ENCODE measurements around the gene KCNH5. TPM values are rescaled to one million over a fixed set of nuclear protein-coding genes. Genes with fewer than 3 reads are reported as not detected.

The KCNH5 gene
- total RNA-seq, 1 experiment from 2014 or later: 1.4 TPM

- TF ChIP-seq SOX15 (CRISPR knock-in tag; IDR thresholded peaks at IDR 0.05) (no peak), PREB (CRISPR knock-in tag; IDR thresholded peaks at IDR 0.05; ENCODE audit: borderline replicate concordance) (no peak), TEAD4 (CRISPR knock-in tag; IDR thresholded peaks at IDR 0.05) (no peak), SMAD3 (CRISPR knock-in tag; IDR thresholded peaks at IDR 0.05; ENCODE audit: borderline replicate concordance) (no peak), RELA (CRISPR knock-in tag; IDR thresholded peaks at IDR 0.05; ENCODE audit: borderline replicate concordance) (no peak), MXD4 (CRISPR knock-in tag; IDR thresholded peaks at IDR 0.05; ENCODE audit: borderline replicate concordance) (no peak), IRF1 (CRISPR knock-in tag; IDR thresholded peaks at IDR 0.05) (no peak), TP53 (CRISPR knock-in tag; IDR thresholded peaks at IDR 0.05) (no peak), ZNF138 (CRISPR knock-in tag; conservative IDR thresholded peaks at IDR 0.05) (no peak), MAX (CRISPR knock-in tag; IDR thresholded peaks at IDR 0.05) (no peak), AR (CRISPR knock-in tag; IDR thresholded peaks at IDR 0.05) (no peak), ZNF317 (CRISPR knock-in tag; IDR thresholded peaks at IDR 0.05; ENCODE audit: borderline replicate concordance, low read depth) (no peak), MYBL2 (CRISPR knock-in tag; IDR thresholded peaks at IDR 0.05) (no peak), PRRX2 (CRISPR knock-in tag; IDR thresholded peaks at IDR 0.05) (no peak), ZNF423 (CRISPR knock-in tag; IDR thresholded peaks at IDR 0.05) (no peak), ZNF671 (CRISPR knock-in tag; IDR thresholded peaks at IDR 0.05) (no peak), HMGXB4 (CRISPR knock-in tag; IDR thresholded peaks at IDR 0.05) (no peak)
- TF ChIP-seq, protein P1, sequence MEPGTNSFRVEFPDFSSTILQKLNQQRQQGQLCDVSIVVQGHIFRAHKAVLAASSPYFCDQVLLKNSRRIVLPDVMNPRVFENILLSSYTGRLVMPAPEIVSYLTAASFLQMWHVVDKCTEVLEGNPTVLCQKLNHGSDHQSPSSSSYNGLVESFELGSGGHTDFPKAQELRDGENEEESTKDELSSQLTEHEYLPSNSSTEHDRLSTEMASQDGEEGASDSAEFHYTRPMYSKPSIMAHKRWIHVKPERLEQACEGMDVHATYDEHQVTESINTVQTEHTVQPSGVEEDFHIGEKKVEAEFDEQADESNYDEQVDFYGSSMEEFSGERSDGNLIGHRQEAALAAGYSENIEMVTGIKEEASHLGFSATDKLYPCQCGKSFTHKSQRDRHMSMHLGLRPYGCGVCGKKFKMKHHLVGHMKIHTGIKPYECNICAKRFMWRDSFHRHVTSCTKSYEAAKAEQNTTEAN (CRISPR knock-in tag; IDR thresholded peaks at IDR 0.05): no peak
- TF ChIP-seq, protein P2, sequence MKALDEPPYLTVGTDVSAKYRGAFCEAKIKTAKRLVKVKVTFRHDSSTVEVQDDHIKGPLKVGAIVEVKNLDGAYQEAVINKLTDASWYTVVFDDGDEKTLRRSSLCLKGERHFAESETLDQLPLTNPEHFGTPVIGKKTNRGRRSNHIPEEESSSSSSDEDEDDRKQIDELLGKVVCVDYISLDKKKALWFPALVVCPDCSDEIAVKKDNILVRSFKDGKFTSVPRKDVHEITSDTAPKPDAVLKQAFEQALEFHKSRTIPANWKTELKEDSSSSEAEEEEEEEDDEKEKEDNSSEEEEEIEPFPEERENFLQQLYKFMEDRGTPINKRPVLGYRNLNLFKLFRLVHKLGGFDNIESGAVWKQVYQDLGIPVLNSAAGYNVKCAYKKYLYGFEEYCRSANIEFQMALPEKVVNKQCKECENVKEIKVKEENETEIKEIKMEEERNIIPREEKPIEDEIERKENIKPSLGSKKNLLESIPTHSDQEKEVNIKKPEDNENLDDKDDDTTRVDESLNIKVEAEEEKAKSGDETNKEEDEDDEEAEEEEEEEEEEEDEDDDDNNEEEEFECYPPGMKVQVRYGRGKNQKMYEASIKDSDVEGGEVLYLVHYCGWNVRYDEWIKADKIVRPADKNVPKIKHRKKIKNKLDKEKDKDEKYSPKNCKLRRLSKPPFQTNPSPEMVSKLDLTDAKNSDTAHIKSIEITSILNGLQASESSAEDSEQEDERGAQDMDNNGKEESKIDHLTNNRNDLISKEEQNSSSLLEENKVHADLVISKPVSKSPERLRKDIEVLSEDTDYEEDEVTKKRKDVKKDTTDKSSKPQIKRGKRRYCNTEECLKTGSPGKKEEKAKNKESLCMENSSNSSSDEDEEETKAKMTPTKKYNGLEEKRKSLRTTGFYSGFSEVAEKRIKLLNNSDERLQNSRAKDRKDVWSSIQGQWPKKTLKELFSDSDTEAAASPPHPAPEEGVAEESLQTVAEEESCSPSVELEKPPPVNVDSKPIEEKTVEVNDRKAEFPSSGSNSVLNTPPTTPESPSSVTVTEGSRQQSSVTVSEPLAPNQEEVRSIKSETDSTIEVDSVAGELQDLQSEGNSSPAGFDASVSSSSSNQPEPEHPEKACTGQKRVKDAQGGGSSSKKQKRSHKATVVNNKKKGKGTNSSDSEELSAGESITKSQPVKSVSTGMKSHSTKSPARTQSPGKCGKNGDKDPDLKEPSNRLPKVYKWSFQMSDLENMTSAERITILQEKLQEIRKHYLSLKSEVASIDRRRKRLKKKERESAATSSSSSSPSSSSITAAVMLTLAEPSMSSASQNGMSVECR (CRISPR knock-in tag; IDR thresholded peaks at IDR 0.05; ENCODE audit: borderline replicate concordance): no peak
- TF ChIP-seq, protein P3, sequence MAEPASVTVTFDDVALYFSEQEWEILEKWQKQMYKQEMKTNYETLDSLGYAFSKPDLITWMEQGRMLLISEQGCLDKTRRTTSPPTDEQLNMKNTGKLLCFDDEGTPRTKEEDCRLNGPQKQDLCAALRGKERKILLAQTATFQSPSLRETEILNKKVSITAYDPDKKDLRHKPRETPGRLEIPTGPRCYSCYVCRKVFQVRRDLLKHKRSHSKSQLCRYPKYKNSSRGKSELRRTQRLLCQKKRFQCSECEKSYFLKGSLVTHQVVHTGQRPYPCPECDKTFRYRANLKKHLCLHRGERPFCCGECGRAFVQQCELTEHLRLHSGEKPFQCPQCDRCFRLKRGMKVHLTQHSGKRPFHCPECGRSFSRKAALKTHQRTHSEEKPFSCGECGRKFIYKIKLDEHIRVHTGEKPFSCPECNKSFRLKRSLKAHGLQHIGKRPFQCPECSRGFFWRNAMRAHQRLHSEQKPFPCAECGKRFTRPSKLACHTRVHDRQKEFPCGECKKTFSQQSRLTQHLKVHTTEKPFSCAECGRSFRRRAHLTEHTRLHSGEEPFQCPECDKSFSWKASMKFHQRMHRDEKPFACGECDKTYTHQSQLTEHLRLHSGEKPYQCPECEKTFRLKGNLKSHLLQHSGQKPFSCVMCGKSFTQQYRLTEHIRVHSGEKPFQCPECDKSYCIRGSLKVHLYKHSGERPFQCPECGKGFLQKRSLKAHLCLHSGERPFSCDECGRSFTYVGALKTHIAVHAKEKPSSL (CRISPR knock-in tag; conservative IDR thresholded peaks at IDR 0.05): no peak
- Mint-ChIP-seq H3K27me3 (ENCODE audit: low read depth) (peaks cover 29% of the 10 kb centered on the region), H3K27ac (no peak overlapping the region), H3K4me3 (no peak overlapping the region), H3K4me1 (peaks cover 53% of the 10 kb centered on the region), H3K36me3 (no peaks in the 10 kb centered on the region; the same call in 1 of the 2 replicates), H3K9me3 (peaks cover 5% of the 10 kb centered on the region)
- ChIA-PET POLR2A (no interaction called here), CTCF (no interaction called here)
- no peak for ATAC-seq
- DNase-seq (ENCODE audit: low spot score): no peak
These were observed 267.7 kb downstream of the KCNH5 start for GRCh38 chr14:62777510-62777909.
